Activated naive CD8-positive, alpha-beta T cell treated with anti-CD3 and anti-CD28 coated beads, Interleukin-2, amount 50 U/mL, for 16 hours (primary cell): Measurements from ENCODE around the gene TNFRSF18.
A peak's percentile ranks its signal among the peaks of the same experiment; 100 is the strongest.

Source experiments
- DNase-seq: peaks from one replicate; pipeline ENCODE4 v3.0.0-alpha.2; 2020; ENCODE audit warnings: low read depth, low spot score

Gene TNFRSF18

GRCh38 chr1:1240822-1241587 lies 34.6 kb upstream of the TNFRSF18 start:
- DNase-seq = no peak

GRCh38 chr1:1240348-1240732 lies 33.9 kb upstream of the TNFRSF18 start:
- no peak for DNase-seq

- DNase-seq = no peak
Measured at GRCh38 chr1:1239614-1240347, 33.4 kb upstream of the TNFRSF18 start.

GRCh38 chr1:1239227-1239613 lies 32.8 kb upstream of the TNFRSF18 start:
- DNase-seq = no peak

GRCh38 chr1:1238702-1239178 lies 32.3 kb upstream of the TNFRSF18 start:
- no peak for DNase-seq

- no peak for DNase-seq
Measured at GRCh38 chr1:1237874-1238701, 31.7 kb upstream of the TNFRSF18 start.

- no peak for DNase-seq
Measured at GRCh38 chr1:1236945-1237873, 30.8 kb upstream of the TNFRSF18 start.

- no peak for DNase-seq
Measured at GRCh38 chr1:1236176-1236763, 29.9 kb upstream of the TNFRSF18 start.

GRCh38 chr1:1235016-1235744 lies 28.8 kb upstream of the TNFRSF18 start:
- DNase-seq = no peak

- DNase-seq = no peak
Measured at GRCh38 chr1:1234180-1234808, 27.9 kb upstream of the TNFRSF18 start.

- DNase-seq = no peak
Measured at GRCh38 chr1:1233567-1233892, 27.1 kb upstream of the TNFRSF18 start.

- DNase-seq = no peak
Measured at GRCh38 chr1:1232796-1233566, 26.6 kb upstream of the TNFRSF18 start.

GRCh38 chr1:1232208-1232795 lies 25.9 kb upstream of the TNFRSF18 start, which contains the start of gene B3GALT6:
B3GALT6 (plus strand) TSS chr1:1232237; CDS start chr1:1232279, 42 bp downstream.
- no peak for DNase-seq

- peak; percentile 93 for DNase-seq
Measured at GRCh38 chr1:1231400-1232207, 25.2 kb upstream of the TNFRSF18 start, which contains the start of gene SDF4. SDF4 (minus strand) TSS chr1:1232001; CDS start chr1:1228772, 3,229 bp downstream.

GRCh38 chr1:1230656-1231399 lies 24.4 kb upstream of the TNFRSF18 start:
- no peak for DNase-seq

- no peak for DNase-seq
Measured at GRCh38 chr1:1229770-1230169, 23.4 kb upstream of the TNFRSF18 start.
